HUES6 (cell line): ENCODE data around the gene TPK1.
"Not testable (repeated sequence)": the region's sequence is repeated elsewhere in the genome, so short reads cannot be mapped to it uniquely, and the experiment has no call there.

Experiments used
- H3K27ac ChIP-seq: 2 replicates; pipeline ENCODE4 v1.7.0; 2013; ENCODE audit warnings: low read depth, mild to moderate bottlenecking, low read length, inconsistent platforms
- H3K27me3 ChIP-seq: 2 replicates; pipeline ENCODE4 v1.6.1; 2013; ENCODE audit warnings: low read length; ENCODE audit not compliant: control insufficient read depth, insufficient read depth
- H3K36me3 ChIP-seq: 2 replicates; pipeline ENCODE4 v1.6.1; 2013; ENCODE audit warnings: low read length; ENCODE audit not compliant: control insufficient read depth, insufficient read depth
- H3K4me1 ChIP-seq: 2 replicates; pipeline ENCODE4 v1.6.1; 2013; ENCODE audit warnings: low read length; ENCODE audit not compliant: control insufficient read depth, insufficient read depth
- H3K4me3 ChIP-seq: 2 replicates; pipeline ENCODE4 v1.5.1; 2013; ENCODE audit warnings: low read depth, low read length
- H3K9ac ChIP-seq: one replicate; pipeline ENCODE4 v1.6.1; 2013; ENCODE audit warnings: mild to moderate bottlenecking, low read length
- H3K9me3 ChIP-seq: 2 replicates; pipeline ENCODE4 v1.6.1; 2013; ENCODE audit warnings: low read depth, low read length; ENCODE audit not compliant: control insufficient read depth, insufficient read depth

Gene TPK1

GRCh38 chr7:144575456-144575855 lies 260.4 kb downstream of the TPK1 start:
- Histone ChIP-seq H3K27ac (no peak overlapping the region), H3K9ac (no peak overlapping the region), H3K9me3 (no peaks in the 10 kb centered on the region), H3K4me1 (no peaks in the 10 kb centered on the region; the same call in 1 of the 2 replicates), H3K36me3 (no peaks in the 10 kb centered on the region), H3K4me3 (no peak overlapping the region), H3K27me3 (no peaks in the 10 kb centered on the region)

GRCh38 chr7:144574753-144575152 lies 261.1 kb downstream of the TPK1 start:
- H3K9ac ChIP-seq, H3K4me3 ChIP-seq, H3K9me3 ChIP-seq, H3K27me3 ChIP-seq, H3K36me3 ChIP-seq, H3K4me1 ChIP-seq, H3K27ac ChIP-seq: not testable (repeated sequence)

DNA sequence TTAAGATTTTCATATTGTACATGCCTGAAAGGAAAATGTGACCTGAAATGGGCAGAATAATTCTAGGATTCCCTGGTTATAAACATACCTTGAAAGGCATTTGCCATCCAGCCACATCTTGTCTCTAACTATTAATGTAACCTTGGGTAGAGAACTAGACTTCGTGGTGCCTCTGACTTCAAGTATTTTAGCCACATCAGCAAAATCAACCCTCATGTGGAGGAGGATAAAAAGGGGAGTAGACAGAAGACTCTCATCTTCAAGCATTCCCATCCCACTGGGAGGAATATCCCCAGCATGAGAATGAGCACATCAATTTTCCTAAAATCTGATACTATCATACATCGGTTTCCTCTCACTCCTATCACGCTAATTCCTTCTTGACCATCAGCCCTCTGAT lies 267.6 kb downstream of the TPK1 start:
- Histone ChIP-seq H3K27me3 (no peaks in the 10 kb centered on the region), H3K9ac (no peak overlapping the region), H3K4me1 (peaks cover 4% of the 10 kb centered on the region; the same call in 1 of the 2 replicates), H3K9me3 (no peaks in the 10 kb centered on the region), H3K36me3 (no peaks in the 10 kb centered on the region), H3K4me3 (no peak overlapping the region), H3K27ac (no peak overlapping the region)

GRCh38 chr7:144565586-144565985 lies 270.3 kb downstream of the TPK1 start:
- no peaks in the 10 kb centered on the region for H3K27me3 ChIP-seq
- no peak overlapping the region for H3K4me3 ChIP-seq
- no peak overlapping the region for H3K9ac ChIP-seq
- no peak overlapping the region for H3K27ac ChIP-seq
- no peaks in the 10 kb centered on the region for H3K9me3 ChIP-seq
- peaks cover 4% of the 10 kb centered on the region; the same call in 1 of the 2 replicates for H3K4me1 ChIP-seq
- no peaks in the 10 kb centered on the region for H3K36me3 ChIP-seq

DNA sequence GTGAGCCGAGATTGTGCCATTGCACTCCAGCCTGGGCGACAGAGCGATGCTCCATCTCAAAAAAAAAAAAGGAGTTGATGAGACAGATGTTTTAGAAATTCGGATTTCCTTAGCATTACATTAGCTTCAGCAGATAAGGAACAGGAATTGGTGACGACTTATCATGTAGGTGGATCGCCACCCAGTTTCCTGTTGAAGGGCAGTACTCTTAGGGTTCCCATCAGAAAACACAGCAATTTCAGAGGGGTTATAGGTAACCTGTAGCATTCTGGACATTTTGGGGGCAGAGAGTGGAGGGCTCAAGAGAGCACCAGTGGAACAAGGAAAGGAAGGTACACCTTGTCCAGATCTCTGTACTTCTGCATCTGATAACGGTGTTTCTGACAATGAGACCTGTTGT lies 286.0 kb downstream of the TPK1 start:
- Histone ChIP-seq H3K4me3 (no peak overlapping the region), H3K27me3 (no peaks in the 10 kb centered on the region), H3K27ac (no peak overlapping the region), H3K9me3 (no peaks in the 10 kb centered on the region), H3K4me1 (no peaks in the 10 kb centered on the region), H3K9ac (no peak overlapping the region), H3K36me3 (no peaks in the 10 kb centered on the region)

DNA sequence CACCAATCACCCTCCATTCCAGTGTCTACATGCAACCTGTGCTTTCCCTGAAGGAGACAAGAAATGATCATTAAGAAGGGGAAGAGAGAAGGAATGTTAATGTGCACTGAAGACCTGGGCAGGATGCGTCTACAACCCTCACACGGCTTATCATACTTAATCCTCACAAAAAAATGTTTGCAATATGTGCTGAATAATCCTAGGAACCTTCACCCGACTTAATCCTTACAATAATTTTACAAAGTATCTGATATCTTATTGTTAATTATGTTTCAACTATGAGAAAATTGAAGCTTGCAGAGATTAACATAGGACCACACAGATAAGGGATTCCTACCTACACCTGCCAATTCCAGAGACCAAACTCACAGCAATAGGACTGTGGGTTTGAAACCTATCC lies 287.3 kb downstream of the TPK1 start:
- Histone ChIP-seq H3K9me3 (no peaks in the 10 kb centered on the region), H3K27ac (no peak overlapping the region), H3K36me3 (no peaks in the 10 kb centered on the region), H3K4me1 (no peaks in the 10 kb centered on the region), H3K9ac (no peak overlapping the region), H3K27me3 (no peaks in the 10 kb centered on the region), H3K4me3 (no peak overlapping the region)

DNA sequence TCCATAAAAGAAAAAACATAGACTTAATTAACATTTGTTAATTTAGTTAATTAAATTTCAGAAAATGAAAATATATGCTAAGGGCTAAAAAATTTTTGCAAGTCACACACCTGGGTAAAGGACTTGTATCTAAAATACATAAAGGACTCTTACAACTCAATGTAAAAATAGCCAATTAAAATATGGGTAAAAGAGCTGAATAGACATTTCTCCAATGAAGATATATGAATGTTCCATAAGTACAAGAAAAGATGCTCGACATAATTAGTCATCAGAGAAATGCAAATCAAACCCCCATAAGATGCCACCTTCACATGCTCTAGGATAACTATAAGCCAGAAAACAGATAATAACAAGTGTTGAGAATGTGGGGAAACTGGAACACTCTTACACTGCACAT lies 288.0 kb downstream of the TPK1 start:
- no peak overlapping the region for H3K27ac ChIP-seq
- H3K9me3 ChIP-seq: no peaks in the 10 kb centered on the region
- H3K27me3 ChIP-seq: no peaks in the 10 kb centered on the region
- H3K36me3 ChIP-seq: no peaks in the 10 kb centered on the region
- no peaks in the 10 kb centered on the region for H3K4me1 ChIP-seq
- no peak overlapping the region for H3K9ac ChIP-seq
- no peak overlapping the region for H3K4me3 ChIP-seq

DNA sequence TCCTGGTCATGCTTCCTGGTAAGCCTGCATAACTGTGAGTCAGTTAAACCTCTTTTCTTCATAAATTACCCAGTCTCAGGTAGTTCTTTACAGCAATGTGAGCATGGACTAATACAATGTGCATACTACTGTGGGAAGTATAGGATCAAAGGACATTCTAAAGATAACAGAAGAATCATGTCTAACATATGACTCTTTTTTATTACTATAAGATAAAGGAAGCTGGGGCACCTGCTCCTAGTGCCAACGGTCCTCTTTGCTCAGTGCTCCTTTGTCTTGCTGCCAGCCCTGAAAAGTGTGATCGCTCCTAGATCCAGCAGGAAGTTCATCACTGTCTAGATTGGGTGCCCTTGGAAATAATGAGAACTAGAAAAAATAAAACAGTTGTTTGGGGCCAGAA lies 289.1 kb downstream of the TPK1 start:
- Histone ChIP-seq H3K27ac (no peak overlapping the region), H3K9ac (no peak overlapping the region), H3K4me1 (no peaks in the 10 kb centered on the region), H3K4me3 (no peak overlapping the region), H3K27me3 (no peaks in the 10 kb centered on the region), H3K9me3 (no peaks in the 10 kb centered on the region), H3K36me3 (no peaks in the 10 kb centered on the region)

DNA sequence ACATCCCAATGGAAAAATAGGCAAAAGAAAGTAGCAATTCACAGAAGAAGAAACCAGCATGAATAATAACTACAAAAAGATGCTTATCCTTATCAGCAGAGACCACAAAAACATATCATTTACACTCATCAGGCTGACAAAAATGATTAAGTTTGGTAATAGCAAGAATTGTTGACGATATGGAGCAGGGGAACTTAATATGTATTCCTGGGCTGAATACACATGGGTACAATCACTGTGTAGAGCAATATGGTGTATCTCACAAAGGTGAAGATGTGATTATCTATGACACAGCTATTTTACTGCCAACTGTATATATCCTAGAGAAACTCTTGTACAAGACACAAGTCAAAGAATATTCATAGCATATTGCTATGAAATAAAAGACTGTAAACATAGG lies 290.5 kb downstream of the TPK1 start:
- H3K4me3 ChIP-seq: no peak overlapping the region
- no peak overlapping the region for H3K27ac ChIP-seq
- no peaks in the 10 kb centered on the region for H3K4me1 ChIP-seq
- no peaks in the 10 kb centered on the region for H3K27me3 ChIP-seq
- H3K9ac ChIP-seq: no peak overlapping the region
- no peaks in the 10 kb centered on the region for H3K36me3 ChIP-seq
- no peaks in the 10 kb centered on the region for H3K9me3 ChIP-seq

DNA sequence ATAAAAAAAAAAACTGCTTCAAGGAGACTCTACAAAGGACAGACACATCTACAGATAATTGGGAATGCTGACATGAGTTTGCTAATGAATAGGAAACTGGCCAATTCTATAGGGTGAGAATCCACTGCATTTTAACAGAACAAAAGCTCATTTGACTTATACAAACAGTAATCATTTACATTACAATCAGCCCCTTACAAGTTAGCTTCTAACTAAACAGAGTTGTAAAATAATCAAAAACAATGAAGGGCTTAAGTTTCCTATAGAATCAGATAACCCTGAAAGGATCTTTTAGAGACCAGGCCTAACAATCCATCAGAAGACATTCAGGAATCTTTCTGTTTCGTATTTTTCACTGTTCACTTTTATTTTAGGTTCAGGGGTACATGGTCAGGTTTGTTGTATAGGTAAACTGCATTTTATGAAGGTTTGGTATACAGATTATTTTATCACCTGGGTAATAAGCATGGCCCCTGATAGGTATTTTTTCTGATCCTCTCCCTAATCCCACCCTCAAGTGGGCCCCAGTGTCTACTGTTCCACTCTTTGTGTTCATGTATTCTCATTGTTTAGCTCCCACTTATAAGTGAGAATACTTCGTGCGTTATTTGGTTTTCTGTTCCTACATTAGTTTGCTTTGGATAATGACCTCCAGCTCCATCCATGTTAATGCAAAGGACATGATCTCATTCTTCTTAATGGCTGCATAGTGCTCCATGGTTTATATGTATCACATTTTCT lies 301.0 kb downstream of the TPK1 start:
- Histone ChIP-seq H3K27me3 (no peaks in the 10 kb centered on the region), H3K27ac (peak overlapping the region; percentile 87), H3K9me3 (peaks cover 3% of the 10 kb centered on the region), H3K9ac (peak overlapping the region; percentile 29), H3K4me3 (no peak overlapping the region), H3K4me1 (peaks cover 4% of the 10 kb centered on the region), H3K36me3 (no peaks in the 10 kb centered on the region)

DNA sequence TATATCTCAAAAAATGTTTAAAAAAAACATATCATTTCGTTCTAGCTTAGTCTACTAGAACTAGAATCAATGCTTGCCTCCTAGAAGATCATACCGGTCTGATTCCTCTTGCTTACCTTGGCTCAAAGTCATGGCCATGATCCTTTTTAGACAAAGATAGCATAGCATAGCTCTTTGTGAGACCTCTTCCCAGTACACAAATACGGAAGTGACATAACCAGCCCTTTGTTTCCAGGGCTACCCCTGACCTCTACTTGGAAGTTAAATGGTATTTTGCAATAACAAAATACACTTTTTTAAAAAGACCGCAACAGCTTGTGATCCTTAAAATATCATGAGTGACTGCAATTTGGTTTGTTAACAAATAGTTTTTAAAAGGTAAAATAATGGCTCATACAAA lies 301.7 kb downstream of the TPK1 start:
- Histone ChIP-seq H3K27ac (peak overlapping the region; percentile 87), H3K9ac (peak overlapping the region; percentile 10)

More for the DNA sequence above, 301.7 kb downstream of the TPK1 start:
- peaks cover 4% of the 10 kb centered on the region for H3K4me1 ChIP-seq
- no peaks in the 10 kb centered on the region for H3K27me3 ChIP-seq
- H3K36me3 ChIP-seq: no peaks in the 10 kb centered on the region
- H3K9me3 ChIP-seq: peaks cover 3% of the 10 kb centered on the region
- no peak overlapping the region for H3K4me3 ChIP-seq
